GM12875 (cell line): Measurements from ENCODE around the gene OAF.

Experiments
- H3K4me3 ChIP-seq: one replicate; pipeline ENCODE4 v1.5.1; 2011; ENCODE audit warnings: low read depth, low read length, control low read depth
- TF ChIP-seq, protein P1 (sequence below): IDR thresholded peaks from 2 replicates; pipeline ENCODE4 v1.5.1; 2011; ENCODE audit warnings: low read depth, mild to moderate bottlenecking, control low read depth, inconsistent platforms, low read length, moderate library complexity, borderline replicate concordance; ENCODE audit not compliant: insufficient read depth

Gene OAF

DNA sequence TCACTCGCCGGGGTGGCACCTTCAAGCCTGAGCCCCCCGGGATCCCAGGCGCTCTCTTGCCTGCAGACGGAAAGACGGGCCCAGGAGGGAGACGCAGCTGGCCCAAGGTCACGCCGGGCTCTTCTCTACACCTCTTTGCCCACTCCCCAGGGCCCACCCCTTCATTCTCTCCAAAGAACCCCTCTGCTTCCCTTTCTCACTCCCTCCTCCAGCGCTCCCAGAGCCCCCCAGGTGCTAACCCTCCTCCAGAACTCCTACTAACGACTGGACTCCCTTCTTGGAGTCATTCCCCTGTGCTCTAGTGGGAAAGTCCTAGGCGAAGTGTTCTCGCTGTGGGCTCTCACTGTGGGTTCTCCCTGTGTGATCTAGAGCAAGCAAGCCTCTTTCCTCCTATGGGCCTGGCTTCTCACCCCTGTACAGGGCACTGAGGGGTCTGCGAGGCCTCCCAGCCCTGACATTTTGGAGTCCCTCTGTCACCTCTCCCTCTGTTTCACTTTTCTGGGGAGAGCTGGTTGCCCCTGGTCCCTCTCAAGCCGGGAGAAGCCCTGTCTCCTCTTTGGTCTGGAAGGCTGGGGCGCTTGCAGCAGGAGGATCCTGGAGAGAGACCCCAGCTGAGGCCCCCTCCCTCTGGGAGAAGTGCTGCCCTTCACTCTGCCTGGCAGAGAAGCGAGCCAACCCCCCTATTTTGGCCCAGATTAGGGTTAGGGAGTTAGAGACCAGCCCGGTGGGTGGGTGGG lies 858 bp downstream of the OAF start:
- TF ChIP-seq, protein P1, sequence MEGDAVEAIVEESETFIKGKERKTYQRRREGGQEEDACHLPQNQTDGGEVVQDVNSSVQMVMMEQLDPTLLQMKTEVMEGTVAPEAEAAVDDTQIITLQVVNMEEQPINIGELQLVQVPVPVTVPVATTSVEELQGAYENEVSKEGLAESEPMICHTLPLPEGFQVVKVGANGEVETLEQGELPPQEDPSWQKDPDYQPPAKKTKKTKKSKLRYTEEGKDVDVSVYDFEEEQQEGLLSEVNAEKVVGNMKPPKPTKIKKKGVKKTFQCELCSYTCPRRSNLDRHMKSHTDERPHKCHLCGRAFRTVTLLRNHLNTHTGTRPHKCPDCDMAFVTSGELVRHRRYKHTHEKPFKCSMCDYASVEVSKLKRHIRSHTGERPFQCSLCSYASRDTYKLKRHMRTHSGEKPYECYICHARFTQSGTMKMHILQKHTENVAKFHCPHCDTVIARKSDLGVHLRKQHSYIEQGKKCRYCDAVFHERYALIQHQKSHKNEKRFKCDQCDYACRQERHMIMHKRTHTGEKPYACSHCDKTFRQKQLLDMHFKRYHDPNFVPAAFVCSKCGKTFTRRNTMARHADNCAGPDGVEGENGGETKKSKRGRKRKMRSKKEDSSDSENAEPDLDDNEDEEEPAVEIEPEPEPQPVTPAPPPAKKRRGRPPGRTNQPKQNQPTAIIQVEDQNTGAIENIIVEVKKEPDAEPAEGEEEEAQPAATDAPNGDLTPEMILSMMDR, result no peak
- peak overlapping the region; percentile 35 for H3K4me3 ChIP-seq

DNA sequence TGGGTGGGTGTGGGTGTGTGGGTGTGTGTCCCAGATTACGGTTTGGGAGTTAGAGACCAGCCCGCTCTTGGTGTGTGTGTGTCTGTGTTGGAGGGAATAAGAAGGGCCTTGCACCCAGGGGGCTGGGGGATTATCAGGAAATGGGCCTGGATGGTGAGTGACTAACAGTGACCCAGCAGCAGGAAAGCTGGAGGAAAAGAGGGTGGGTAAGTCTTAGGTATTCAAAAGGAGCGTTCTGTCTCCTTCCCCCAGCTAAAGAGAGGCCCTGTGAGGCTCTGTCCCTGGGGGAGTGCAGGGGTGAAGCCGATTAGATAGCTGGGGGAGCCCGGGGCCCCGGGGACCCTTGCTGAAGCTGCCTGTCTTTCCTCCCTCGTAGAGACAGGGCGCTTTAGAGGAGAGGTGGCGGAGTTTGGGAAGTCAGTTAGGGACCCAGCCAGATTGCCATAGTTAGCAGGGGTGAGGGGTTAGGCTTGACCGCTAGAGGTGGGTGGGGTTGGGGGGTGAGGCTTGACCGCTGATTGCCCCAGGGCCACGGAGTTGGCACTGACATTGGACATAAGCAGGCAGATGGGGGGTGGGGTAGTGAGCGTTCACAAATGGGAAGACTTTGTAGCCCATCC lies 1.5 kb downstream of the OAF start:
- TF ChIP-seq, protein P1, result no peak
- no peak overlapping the region for H3K4me3 ChIP-seq

DNA sequence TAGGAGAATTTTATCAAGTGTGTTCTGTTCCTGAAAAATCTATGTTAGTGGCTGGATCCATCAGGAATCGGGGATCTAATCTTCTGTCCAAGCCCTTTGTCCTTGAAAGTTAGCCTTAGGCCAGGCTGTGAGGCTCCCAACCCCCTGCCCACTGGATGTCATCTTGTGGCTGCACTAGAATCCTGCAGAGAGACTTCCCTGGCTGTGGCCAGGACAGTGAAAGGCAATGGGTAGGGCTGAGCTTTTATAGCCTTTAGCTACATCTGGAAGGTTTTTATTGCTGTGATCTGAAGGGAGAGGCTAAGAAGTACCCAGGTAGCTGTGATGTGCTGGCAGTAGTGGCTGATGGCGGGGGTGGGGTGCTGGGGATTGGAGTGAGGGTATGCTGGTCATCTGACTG lies 2.1 kb downstream of the OAF start:
- TF ChIP-seq, protein P1, result no peak
- H3K4me3 ChIP-seq, result no peak overlapping the region

DNA sequence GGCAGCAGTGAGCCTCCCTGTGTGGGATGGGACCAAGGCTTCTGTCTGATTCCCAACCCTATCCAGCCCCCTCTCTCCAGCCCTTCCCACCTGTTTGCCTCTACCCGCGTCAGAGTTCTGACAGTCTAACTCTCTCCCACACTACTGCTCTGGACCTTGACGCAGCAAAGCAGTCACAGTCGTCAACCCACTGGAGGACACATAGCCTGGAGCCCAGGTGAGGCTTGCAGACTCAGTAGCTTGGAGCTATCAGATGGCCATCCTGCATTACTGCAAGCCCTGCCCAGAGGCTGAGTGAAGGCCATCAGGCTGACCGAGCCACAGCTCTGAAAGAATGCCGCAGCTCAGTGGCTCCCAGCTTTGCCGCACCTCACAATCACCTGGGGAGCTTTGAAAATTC lies 3.7 kb downstream of the OAF start:
- TF ChIP-seq, protein P1, result no peak
- no peak overlapping the region for H3K4me3 ChIP-seq

DNA sequence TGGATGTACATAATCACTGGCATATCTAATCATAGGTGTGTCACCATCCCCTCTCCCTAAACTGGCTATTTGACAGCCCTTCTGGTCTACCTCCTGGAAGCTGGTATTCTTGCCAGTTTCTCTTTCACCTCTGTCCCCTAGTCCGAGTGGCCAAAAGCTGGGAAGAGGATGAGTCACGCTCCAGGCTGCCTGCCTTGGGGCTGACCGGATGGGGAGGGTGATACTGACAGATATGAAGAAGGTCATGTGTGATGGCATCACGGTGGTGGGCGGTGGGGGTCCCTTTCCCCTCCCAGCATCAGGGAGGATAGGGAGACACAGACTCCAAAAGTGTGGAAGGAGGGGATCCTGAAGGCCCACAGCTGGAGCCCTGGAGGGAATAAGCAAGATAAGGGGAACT lies 4.8 kb downstream of the OAF start:
- TF ChIP-seq, protein P1, result no peak
- no peak overlapping the region for H3K4me3 ChIP-seq

DNA sequence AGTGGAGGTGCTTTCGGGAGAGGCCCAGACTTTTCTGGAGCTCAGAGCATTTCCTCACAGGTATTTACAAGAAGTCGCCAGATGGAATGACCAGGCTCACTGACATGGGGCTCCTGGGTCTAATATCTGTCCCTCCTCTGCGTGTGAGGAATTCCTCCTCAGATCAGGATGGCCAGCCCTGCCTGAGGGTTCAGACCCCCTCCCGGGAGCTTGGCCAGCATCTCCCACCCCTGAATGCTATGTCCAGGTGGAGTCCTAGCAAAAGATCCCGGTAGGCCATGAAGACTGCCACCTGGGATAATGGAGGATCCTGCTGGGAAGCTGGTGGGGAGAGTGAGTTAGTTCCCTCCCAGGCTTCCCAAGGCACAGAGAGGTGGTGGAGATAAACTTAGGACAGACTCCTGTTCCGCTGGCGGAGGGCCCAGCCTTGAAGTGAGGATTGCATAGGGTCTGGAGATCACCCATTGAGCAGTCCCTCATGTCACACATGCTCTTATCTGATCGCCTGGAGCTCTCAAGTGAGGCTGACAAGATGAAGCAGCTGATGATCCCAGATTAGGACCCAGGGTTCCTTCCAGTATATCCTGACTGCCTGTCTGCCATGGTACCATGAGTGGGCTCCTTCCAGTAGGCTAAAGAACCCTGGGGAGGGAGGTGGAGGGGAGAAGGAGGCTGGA lies 5.7 kb downstream of the OAF start:
- TF ChIP-seq, protein P1, result no peak

More for the DNA sequence above, 5.7 kb downstream of the OAF start:
- H3K4me3 ChIP-seq, result no peak overlapping the region
